A549 (cell line): Measurements from ENCODE around the gene COMT. TPM values are rescaled to one million over a fixed set of nuclear protein-coding genes. Genes with fewer than 3 reads are reported as not detected.

Experiments
- ATAC-seq, 2 experiments: fragments of 200-7000 bp in 1 of 2; fragments of >200 bp in 1 of 2; cut with Nextera tagmentation in 1 of 2; cut with Tn5 transposase in 1 of 2; 3 replicates each; pipeline versions ENCODE4 v1.8.0 to v1.9.1; 2018 to 2020; ENCODE audit warnings: mild to moderate bottlenecking in 1 of 2, moderate library complexity in 1 of 2
- CTCF ChIA-PET: fragments of 300-600 bp; sonication (Branson Sonifier 250); formaldehyde crosslinking; extraction: SDS; loops from one replicate; lab custom pipeline; 2021; ENCODE audit warnings: antibody characterized with exemption, inconsistent platforms; lab: Yijun Ruan, JAX
- POLR2A ChIA-PET: fragments of 350-600 bp; formaldehyde crosslinking; extraction: SDS; loops from one replicate; lab custom pipeline; 2021; ENCODE audit warnings: antibody characterized with exemption, inconsistent platforms; lab: Yijun Ruan, JAX
- DNase-seq, 2 experiments: peaks; one replicate each; pipeline versions ENCODE4 v3.0.0 to v3.0.0-alpha.2; 2011 to 2016; ENCODE audit warnings: low read depth in 1 of 2, low spot score in 1 of 2
- FAIRE-seq: peaks from 2 replicates; lab custom pipeline; 2011; peaks lifted over from hg19 to GRCh38; lab: Jason Lieb, UNC
- H3K27ac ChIP-seq, 2 experiments: fragments of >200 bp; sonication (Bioruptor Twin); formaldehyde crosslinking; 3 replicates each; pipeline ENCODE4 v1.5.1; 2016 to 2017
- H3K4me1 ChIP-seq: fragments of >200 bp; sonication (Bioruptor Twin); formaldehyde crosslinking; 3 replicates; pipeline ENCODE4 v1.6.1; 2016
- H3K4me2 ChIP-seq: fragments of >200 bp; sonication (Bioruptor Twin); formaldehyde crosslinking; 3 replicates; pipeline ENCODE4 v1.6.1; 2016
- H3K4me3 ChIP-seq: fragments of >200 bp; sonication (Bioruptor Twin); formaldehyde crosslinking; 3 replicates; pipeline ENCODE4 v1.5.1; 2016
- H3K9me3 ChIP-seq: fragments of >200 bp; sonication (Bioruptor Twin); formaldehyde crosslinking; 3 replicates; pipeline ENCODE4 v1.6.1; 2016
- ATOH8 ChIP-seq: fragments of 250-450 bp; sonication (Bioruptor Pico); IDR thresholded peaks from 2 replicates; pipeline ENCODE4 v1.5.0; 2020; ENCODE audit warnings: low read depth, mild to moderate bottlenecking, moderate library complexity
- CBX2 ChIP-seq: fragments of 200-600 bp; sonication (generic); IDR thresholded peaks from 2 replicates; pipeline ENCODE4 v1.6.1; 2016; ENCODE audit warnings: low read depth, mild to moderate bottlenecking, borderline replicate concordance
- CEBPB ChIP-seq, 2 experiments: fragments of >200 bp in 1 of 2; sonication (Bioruptor Twin) in 1 of 2; formaldehyde crosslinking in 1 of 2; IDR thresholded peaks; 2 replicates each; pipeline ENCODE4 v1.6.1; 2012 to 2016
- CHD4 ChIP-seq: fragments of 200-600 bp; sonication (generic); IDR thresholded peaks from 2 replicates; pipeline ENCODE4 v1.6.1; 2016; ENCODE audit warnings: antibody characterized with exemption, mild to moderate bottlenecking, borderline replicate concordance
- EHMT2 ChIP-seq: fragments of 200-600 bp; sonication (generic); IDR thresholded peaks from 2 replicates; pipeline ENCODE4 v1.6.1; 2016; ENCODE audit warnings: antibody characterized with exemption, low read depth, mild to moderate bottlenecking, moderate library complexity
- JUN ChIP-seq, 2 experiments: fragments of >200 bp; sonication (Bioruptor Twin); formaldehyde crosslinking; IDR thresholded peaks; 2 replicates in 1 of 2; 3 replicates in 1 of 2; pipeline ENCODE4 v1.6.1; 2016 to 2017
- JUNB ChIP-seq: fragments of >200 bp; sonication (Bioruptor Twin); formaldehyde crosslinking; IDR thresholded peaks from 2 replicates; pipeline ENCODE4 v1.6.1; 2016
- KDM1A ChIP-seq: fragments of 200-600 bp; sonication (generic); IDR thresholded peaks from 2 replicates; pipeline ENCODE4 v1.6.1; 2016; ENCODE audit warnings: low read depth, mild to moderate bottlenecking
- MAFK ChIP-seq: fragments of 450-650 bp; IDR thresholded peaks from 2 replicates; pipeline ENCODE4 v1.6.1; 2014; ENCODE audit not compliant: partially characterized antibody
- MAZ ChIP-seq: fragments of 150-350 bp; IDR thresholded peaks from 2 replicates; pipeline ENCODE4 v1.6.1; 2014; ENCODE audit warnings: antibody characterized with exemption, low read depth, low read length, borderline replicate concordance
- MYC ChIP-seq: IDR thresholded peaks from 2 replicates; pipeline ENCODE4 v1.6.1; 2012; ENCODE audit warnings: mild to moderate bottlenecking, inconsistent platforms, low read length, improper control_type of control experiment, borderline replicate concordance
- NFE2L2 ChIP-seq: fragments of 150-350 bp; conservative IDR thresholded peaks from 2 replicates; pipeline ENCODE4 v1.6.1; 2014; ENCODE audit warnings: low read length
- POLR2A ChIP-seq: IDR thresholded peaks from 2 replicates; pipeline ENCODE4 v1.6.1; 2012; ENCODE audit warnings: mild to moderate bottlenecking, low read length
- RNF2 ChIP-seq: fragments of 200-600 bp; sonication (generic); IDR thresholded peaks from 2 replicates; pipeline ENCODE4 v1.6.1; 2016; ENCODE audit warnings: low read depth, mild to moderate bottlenecking, antibody characterized with exemption, moderate library complexity, borderline replicate concordance
- SMC3 ChIP-seq: fragments of >200 bp; sonication (Bioruptor Twin); formaldehyde crosslinking; IDR thresholded peaks from 3 replicates; pipeline ENCODE4 v1.6.1; 2018; ENCODE audit warnings: inconsistent platforms
- SREBF2 ChIP-seq: fragments of 450-650 bp; IDR thresholded peaks from 2 replicates; pipeline ENCODE4 v1.6.1; 2014; ENCODE audit warnings: mild to moderate bottlenecking, moderate library complexity
- TP53 ChIP-seq: fragments of 250-450 bp; sonication (Bioruptor Pico); IDR thresholded peaks from 2 replicates; pipeline ENCODE4 v1.5.0; 2021; ENCODE audit warnings: mild to moderate bottlenecking, moderate library complexity
- ZFP36 ChIP-seq: fragments of 450-650 bp; IDR thresholded peaks from 2 replicates; pipeline ENCODE4 v1.6.1; 2014; ENCODE audit warnings: borderline replicate concordance; ENCODE audit not compliant: partially characterized antibody
- WGBS: methylation state at CpG from one replicate; pipeline ENCODE4 v1.1.6; 2017; ENCODE audit errors: missing lambda C conversion rate; 5-methylcytosine and 5-hydroxymethylcytosine counted together
- polyA plus RNA-seq, 4 experiments: library from polyadenylated mRNA; depleted of rRNA in 3 of 4; stranded (reverse); fragments of >200 nt; fragmentation: RNase III in 1 of 4; extraction: RNeasy Plus Mini Kit Qiagen cat#74134 plus additional on column Dnase treatment in 1 of 4; gene quantifications; 2 replicates in 3 of 4; 3 replicates in 1 of 4; pipeline ENCODE4 v1.2.3, GENCODE V29; 2011 to 2017
- TF ChIP-seq, protein P1 (sequence below): IDR thresholded peaks from 2 replicates; pipeline ENCODE4 v1.6.1; 2012
- TF ChIP-seq, protein P2 (sequence below): fragments of >200 bp; sonication (Bioruptor Twin); formaldehyde crosslinking; IDR thresholded peaks from 2 replicates; pipeline ENCODE4 v1.6.1; 2016

The COMT gene
- polyA plus RNA-seq, 2 of the 4 experiments (the other 2 are of a cell fraction) = 72.3 to 125 TPM

- Histone ChIP-seq H3K9me3 (peaks cover 4% of the 10 kb centered on the region), H3K4me3 (no peak overlapping the region), H3K27ac (no peak overlapping the region), H3K4me2 (no peak overlapping the region), H3K4me1 (no peaks in the 10 kb centered on the region)
- TF ChIP-seq MYC (no peak), CHD4 (no peak), TP53 (CRISPR knock-in tag) (no peak), POLR2A (no peak)
- 64% methylated on average over 2 of the region's 8 CpGs for WGBS
- POLR2A ChIA-PET = no interaction called here
- ATAC-seq = no peak; a peak in 1 of 6 replicates
- no peak for DNase-seq
- FAIRE-seq = no peak
- CTCF ChIA-PET = no interaction called here
These were observed 57.6 kb downstream of the COMT start for GRCh38 chr22:19998991-19999820.

DNA sequence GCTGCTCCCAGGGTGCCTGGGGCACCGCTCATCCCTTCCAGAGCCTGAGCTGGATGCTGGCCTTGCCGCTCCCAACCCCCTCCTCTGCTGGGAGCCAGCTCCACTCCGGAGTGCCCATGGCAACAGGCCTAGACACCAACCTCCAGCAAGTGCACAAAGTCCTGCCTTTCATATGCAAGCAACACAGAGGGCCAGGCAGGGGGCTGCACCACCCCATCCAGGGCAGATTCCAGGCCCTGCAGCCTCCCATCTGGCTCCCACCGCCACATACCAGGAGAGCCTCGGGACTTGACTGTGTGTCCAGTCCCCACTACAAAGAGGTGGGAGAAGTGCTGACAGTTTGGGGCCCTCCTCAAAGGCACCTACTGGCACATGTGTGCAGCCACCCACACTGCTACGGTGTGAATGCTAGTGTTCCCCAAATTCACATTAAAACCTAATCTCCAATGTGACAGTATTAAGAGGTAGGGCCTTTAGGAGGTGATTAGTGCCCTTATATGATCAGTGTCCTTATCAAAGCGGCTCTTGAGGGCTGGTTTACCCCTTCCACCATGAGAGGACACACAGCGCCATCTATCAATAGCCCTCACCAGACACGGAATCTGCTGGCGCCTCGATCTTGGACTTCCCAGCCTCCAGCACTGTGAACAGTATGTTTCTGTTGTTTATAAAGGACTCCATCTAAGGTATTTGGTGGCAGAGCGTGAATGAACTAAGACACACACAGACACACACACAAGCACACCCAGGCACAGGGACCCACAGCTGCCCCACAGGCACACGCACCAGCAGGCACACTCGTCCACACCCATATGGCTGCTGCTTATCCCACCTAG lies 58.9 kb downstream of the COMT start:
- H3K9me3 ChIP-seq = peaks cover 11% of the 10 kb centered on the region
- no peak overlapping the region for H3K4me3 ChIP-seq
- FAIRE-seq (no peak), ATAC-seq (no peak), DNase-seq (no peak)
- no peak overlapping the region for H3K27ac ChIP-seq
- TF ChIP-seq KDM1A (no peak), NFE2L2 (no peak), SMC3 (no peak), TP53 (CRISPR knock-in tag) (no peak), CBX2 (no peak), MYC (no peak), CHD4 (no peak), EHMT2 (no peak), ATOH8 (CRISPR knock-in tag) (no peak), SREBF2 (no peak), ZFP36 (no peak), JUNB (no peak), MAFK (no peak), MAZ (no peak), RNF2 (no peak), CEBPB (IDR thresholded peaks at IDR 0.05) (no peak), JUN (IDR thresholded peaks at IDR 0.05) (no peak)
- TF ChIP-seq, protein P1, sequence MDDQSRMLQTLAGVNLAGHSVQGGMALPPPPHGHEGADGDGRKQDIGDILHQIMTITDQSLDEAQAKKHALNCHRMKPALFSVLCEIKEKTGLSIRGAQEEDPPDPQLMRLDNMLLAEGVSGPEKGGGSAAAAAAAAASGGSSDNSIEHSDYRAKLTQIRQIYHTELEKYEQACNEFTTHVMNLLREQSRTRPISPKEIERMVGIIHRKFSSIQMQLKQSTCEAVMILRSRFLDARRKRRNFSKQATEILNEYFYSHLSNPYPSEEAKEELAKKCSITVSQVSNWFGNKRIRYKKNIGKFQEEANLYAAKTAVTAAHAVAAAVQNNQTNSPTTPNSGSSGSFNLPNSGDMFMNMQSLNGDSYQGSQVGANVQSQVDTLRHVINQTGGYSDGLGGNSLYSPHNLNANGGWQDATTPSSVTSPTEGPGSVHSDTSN = no peak
- TF ChIP-seq, protein P2, sequence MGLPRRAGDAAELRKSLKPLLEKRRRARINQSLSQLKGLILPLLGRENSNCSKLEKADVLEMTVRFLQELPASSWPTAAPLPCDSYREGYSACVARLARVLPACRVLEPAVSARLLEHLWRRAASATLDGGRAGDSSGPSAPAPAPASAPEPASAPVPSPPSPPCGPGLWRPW = no peak
- H3K4me1 ChIP-seq = no peaks in the 10 kb centered on the region
- ChIA-PET POLR2A (no interaction called here), CTCF (interaction anchor here (1.9 kb wide), 1 partner anchor 13 kb away, joined by 8 read pairs; no protein-coding TSS in a partner anchor)
- 91% methylated on average over 11 of the region's 14 CpGs for WGBS
- H3K4me2 ChIP-seq = no peak overlapping the region
